ENCODE results near the gene KLF7.
"Not testable (repeated sequence)": the region's sequence is repeated elsewhere in the genome, so short reads cannot be mapped to it uniquely, and the experiment has no call there.

KLF7 gene

GRCh38 chr2:207061181-207061580 lies 104.6 kb downstream of the KLF7 start:
- DNase-seq (ENCODE audit: low read depth): no peak

GRCh38 chr2:207055257-207055656 lies 110.5 kb downstream of the KLF7 start:
- DNase-seq (ENCODE audit: low read depth): no peak

DNA sequence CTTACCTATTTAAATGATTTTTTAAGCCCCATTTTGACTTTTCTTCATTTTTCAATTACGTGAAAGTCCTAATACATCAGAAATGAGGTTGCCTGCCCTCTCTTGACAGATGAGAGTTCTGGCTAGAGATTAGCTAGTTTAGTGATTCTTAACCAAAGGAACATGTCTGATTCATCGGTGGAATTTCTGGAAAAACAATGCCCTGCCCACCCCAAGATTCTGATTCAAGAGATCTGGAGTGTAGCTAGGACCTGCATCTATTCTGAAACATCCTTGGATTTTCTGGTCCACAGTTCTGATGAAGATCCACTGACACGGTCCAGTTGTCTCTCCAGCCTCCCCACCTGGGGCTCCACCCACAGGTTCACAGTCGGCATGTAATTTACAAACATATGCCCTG lies 111.2 kb downstream of the KLF7 start:
- peak; percentile 32 for DNase-seq (ENCODE audit: low read depth)

DNA sequence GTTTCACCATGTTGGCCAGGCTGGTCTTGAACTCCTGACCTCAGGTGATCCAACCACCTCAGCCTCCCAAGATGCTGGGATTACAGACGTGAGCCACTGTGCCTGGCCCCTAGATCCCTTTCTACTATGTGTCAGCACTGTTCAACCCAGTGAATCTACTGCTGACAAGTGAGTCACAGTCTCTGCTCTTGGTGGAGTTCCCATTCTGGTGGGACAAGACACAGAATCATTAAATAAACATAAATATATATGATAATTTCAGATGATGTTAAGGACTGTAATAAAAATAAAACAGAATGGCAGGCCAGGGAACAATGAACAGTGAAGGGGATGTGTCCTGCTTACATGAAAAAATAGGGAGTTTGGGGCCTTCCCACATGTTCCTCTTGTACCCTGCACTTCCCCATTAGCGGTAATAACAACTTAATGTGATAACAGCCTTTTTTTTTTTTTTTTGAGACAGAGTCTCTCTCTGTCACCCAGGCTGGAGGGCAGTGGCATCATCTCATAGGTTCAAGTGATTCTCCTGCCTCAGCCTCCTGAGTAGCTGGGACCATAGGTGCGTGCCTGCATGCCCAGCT lies 114.3 kb downstream of the KLF7 start:
- peak; percentile 57 for DNase-seq (ENCODE audit: low read depth)

DNA sequence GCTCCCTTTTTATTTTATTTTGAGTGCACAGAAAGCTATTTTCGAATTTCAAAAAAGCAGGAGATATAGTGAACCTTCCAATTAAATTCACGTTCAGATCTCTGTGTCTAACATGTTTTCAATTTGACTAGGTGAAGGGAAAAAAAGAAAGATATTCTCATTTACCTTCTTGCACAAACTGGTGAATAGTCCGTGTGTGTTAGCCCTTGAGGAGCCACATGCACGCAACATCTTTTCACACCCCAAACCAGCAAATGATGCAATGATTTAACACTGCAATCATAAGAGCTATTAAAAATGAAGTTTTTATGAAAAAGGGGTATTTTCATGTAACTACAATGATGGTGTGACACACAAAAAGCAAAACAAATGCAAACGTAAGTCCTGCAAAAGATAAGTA lies 116.6 kb downstream of the KLF7 start:
- DNase-seq (ENCODE audit: low read depth): no peak

DNA sequence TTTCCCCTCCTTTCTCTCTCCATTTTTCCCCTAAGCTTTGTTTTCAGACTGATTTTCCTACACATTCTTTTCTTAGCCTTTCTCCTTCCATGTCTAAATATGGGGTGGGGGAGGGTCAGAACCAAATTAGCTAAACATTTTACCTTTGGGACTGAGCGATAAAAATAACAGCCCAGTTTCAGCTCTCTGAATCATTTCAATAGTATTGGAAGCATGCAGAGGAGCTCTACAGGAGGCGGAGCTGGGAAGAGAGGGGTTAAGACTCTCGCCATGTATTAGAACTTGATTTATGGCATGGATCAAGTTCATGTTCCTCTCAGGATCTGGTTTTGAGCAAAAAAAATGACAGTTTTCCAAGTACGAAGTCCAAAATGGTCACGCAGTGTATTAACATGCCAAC lies 117.3 kb downstream of the KLF7 start:
- no peak for DNase-seq (ENCODE audit: low read depth)

GRCh38 chr2:207046724-207047123 lies 119.0 kb downstream of the KLF7 start:
- peak; percentile 55 for DNase-seq (ENCODE audit: low read depth)

- DNase-seq (ENCODE audit: low read depth): peak; percentile 14
Observed at GRCh38 chr2:207045531-207045930, 120.2 kb downstream of the KLF7 start.

- no peak for DNase-seq (ENCODE audit: low read depth)
Observed at GRCh38 chr2:207044379-207045362, 121.1 kb downstream of the KLF7 start.

DNA sequence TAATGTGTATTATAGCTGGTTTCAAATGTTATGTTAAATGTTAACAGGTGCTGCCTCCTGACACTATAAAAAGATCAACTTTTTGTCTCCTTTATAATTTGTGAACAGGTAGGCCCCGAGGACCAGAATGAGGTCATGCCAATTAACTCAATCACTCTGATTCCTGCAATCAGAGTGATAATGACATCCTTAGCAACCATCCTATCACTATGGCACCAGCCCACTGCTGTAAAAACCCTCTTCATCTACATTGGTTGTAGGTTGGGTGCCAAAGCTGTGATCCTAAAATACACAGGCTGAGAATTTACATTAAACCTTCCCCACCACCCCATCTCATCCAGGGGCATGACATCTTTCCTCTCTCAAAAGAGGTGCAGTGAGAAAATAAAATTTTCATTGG lies 122.9 kb downstream of the KLF7 start:
- DNase-seq (ENCODE audit: low read depth): no peak

DNA sequence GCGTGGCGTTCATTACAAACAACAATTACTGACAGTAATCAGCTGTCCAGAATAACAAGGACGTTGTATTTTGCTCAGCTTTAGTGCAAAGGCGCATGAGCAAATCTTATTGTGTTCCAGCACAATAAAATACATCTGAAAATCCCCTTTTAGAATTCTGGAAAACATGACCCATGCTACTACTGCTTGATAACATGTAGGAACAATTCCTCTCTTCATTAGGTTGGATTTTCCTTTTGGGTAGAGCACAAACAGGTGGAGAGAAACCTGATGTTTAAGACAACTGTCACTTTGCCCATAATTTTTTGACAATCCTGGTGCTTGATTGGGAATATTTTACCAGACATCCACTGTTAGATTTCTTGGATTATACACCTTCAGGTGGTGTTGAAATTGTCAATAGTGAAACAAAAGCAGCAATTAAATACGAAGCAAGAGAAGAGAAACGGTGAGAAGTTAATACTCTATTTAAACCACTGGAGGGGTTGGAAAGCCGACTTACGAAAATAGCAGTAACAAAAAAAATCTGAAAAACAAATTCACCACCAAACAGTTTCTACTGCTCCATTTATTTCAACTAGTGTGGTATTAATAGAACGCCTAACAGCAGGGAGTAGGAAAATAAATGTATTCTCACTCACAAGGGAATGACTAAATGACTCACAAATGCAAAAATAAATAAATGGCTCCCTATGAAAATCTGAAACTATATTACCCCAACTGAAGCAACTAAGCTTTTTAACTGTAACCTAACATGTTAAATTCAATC lies 123.8 kb downstream of the KLF7 start:
- no peak for DNase-seq (ENCODE audit: low read depth)

DNA sequence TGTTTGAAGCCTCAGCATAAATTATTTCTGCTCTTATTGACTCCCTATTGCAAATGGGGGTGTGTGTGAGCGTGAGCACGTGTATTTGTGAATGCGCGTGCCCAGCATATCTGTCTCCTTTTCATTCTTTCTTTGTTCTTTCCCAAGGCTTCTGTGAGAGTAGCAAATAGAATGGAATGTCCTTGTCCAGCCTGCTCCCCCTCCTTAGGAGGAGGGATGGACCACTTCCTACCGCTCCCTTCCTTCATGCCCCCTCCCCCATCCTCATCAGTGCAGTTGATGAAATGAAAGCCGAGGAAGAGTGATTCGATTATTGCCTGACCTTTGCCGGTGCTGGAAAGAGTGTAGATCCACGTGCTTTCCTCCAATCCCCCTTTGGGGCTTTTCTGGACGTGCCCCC lies 124.5 kb downstream of the KLF7 start:
- no peak for DNase-seq (ENCODE audit: low read depth)

- DNase-seq (ENCODE audit: low read depth): no peak
Observed at GRCh38 chr2:207040696-207041095, 125.1 kb downstream of the KLF7 start.

DNA sequence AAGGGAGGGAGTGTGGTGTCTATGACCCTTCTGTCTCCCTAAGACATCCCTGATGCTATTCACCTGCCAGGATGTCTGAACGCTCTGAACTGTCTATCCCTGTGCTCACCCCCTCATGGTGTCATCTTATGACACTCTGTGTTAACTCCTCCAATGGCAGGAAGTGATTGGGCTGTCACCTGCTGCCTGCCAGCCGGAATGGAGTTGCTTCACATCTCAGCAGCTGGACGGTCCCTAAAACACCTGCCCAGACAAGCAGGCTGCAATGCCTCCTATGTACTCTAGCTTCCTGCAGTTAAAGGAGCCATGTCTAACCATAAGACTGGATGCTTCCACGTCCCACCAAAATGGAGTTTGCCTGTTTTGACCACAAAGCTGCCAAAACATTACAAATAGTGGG lies 126.5 kb downstream of the KLF7 start:
- no peak for DNase-seq (ENCODE audit: low read depth)

GRCh38 chr2:207038299-207038698 lies 127.4 kb downstream of the KLF7 start:
- no peak for DNase-seq (ENCODE audit: low read depth)

GRCh38 chr2:207037896-207038295 lies 127.9 kb downstream of the KLF7 start:
- DNase-seq (ENCODE audit: low read depth): peak; percentile 19

- not testable (repeated sequence) for DNase-seq (ENCODE audit: low read depth)
Observed at GRCh38 chr2:207037023-207037422, 128.7 kb downstream of the KLF7 start.

DNA sequence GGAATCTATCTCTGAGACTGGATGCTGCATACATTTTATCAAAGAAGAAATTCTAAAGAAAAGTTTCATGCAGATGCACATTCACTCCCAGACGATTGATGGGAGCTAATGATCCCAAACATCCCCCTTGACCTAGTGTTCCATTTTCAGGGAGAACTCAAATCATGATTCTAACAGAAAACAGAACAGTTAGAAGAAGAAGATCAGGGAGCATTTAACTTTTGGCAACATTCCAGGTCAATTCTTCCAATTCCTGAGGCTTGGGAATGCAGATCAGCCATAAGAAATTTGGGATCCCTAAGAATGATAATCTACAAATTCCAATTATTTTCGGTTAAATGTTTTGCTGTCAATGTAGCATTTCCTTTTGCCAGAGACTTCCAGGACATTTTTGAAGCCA lies 129.9 kb downstream of the KLF7 start:
- DNase-seq (ENCODE audit: low read depth): no peak

GRCh38 chr2:207032490-207032889 lies 133.3 kb downstream of the KLF7 start:
- DNase-seq (ENCODE audit: low read depth): no peak

All from ELR (cell line).